Measurements from ENCODE around the gene SS18L1.

DNA sequence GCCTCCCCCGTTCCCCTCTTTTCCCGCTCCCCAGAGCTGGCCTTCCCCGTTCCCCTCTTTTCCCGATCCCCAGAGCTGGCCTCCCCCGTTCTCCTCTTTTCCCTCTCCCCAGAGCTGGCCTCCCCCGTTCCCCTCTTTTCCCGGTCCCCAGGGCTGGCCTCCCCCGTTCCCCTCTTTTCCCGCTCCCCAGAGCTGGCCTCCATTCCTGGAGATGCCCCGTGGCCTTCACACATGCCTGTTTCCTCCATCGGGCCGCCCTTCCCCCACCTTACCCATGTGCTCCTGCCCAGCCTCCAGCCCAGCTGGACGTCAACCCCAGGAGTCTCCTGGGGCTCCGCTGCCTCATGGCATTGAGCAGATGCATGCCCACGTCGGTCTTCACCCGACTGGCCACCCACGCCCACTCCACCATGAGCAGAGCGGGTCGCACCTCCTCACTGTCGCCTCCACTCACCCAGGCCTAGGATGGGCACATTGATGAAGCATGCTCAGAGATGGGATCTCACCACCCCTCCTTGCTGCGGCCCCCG lies 8.3 kb downstream of the SS18L1 start:
- TF ChIP-seq POLR2AphosphoS5 (IDR thresholded peaks at IDR 0.05; ENCODE audit: borderline replicate concordance, low read depth, low read length), result no peak
- no peak for TF ChIP-seq EZH2 (IDR thresholded peaks at IDR 0.05)

Measured in SK-N-MC (cell line).